Effector memory CD4-positive, alpha-beta T cell (primary cell): Measurements from ENCODE around the gene ALG1.

Source experiments
- DNase-seq, 3 donors: peaks; one replicate each; pipeline ENCODE4 v3.0.0-alpha.2; 2020
- H3K27ac ChIP-seq: 2 replicates; pipeline ENCODE4 v1.7.0; 2013; ENCODE audit warnings: mild to moderate bottlenecking, low read length, moderate library complexity; ENCODE audit not compliant: insufficient read depth, poor library complexity, severe bottlenecking
- H3K27me3 ChIP-seq: replicated peaks from 2 replicates; pipeline ENCODE4 v1.7.0; 2013; ENCODE audit warnings: mild to moderate bottlenecking, low read length; ENCODE audit not compliant: insufficient read depth, control insufficient read depth, poor library complexity, severe bottlenecking
- H3K36me3 ChIP-seq: 2 replicates; pipeline ENCODE4 v1.7.0; 2013; ENCODE audit warnings: mild to moderate bottlenecking, low read length, moderate library complexity; ENCODE audit not compliant: control insufficient read depth, insufficient read depth
- H3K4me1 ChIP-seq: 2 replicates; pipeline ENCODE4 v1.7.0; 2013; ENCODE audit warnings: low read length, mild to moderate bottlenecking; ENCODE audit not compliant: control insufficient read depth, insufficient read depth, poor library complexity, severe bottlenecking
- H3K4me3 ChIP-seq: 2 replicates; pipeline ENCODE4 v1.7.0; 2013; ENCODE audit warnings: low read length, low read depth, mild to moderate bottlenecking; ENCODE audit not compliant: insufficient read depth, poor library complexity, severe bottlenecking
- H3K9me3 ChIP-seq: 2 replicates; pipeline ENCODE4 v1.7.0; 2013; ENCODE audit warnings: mild to moderate bottlenecking, low read length, moderate library complexity; ENCODE audit not compliant: control insufficient read depth

Gene ALG1

DNA sequence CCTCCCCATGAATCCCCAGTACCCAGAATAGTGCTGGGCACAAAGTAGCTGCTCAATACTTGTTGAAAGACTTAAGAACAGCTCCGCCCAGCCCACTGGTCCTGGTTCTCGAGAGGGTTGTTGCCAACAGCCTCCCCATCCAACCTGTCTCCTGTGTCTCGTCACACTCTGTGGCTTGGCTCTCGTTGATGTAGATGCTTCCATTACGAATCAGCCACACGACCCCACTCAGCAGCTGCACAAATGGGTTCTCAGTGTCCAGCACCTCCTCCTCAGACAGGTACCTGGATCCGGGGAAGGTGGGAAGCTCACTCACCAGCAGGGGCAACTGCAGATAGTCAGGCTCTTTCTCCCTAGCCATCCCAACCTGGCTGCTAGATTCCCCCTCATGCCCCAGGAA, 40.0 kb upstream of the ALG1 start:
- no peaks in the 10 kb centered on the region for H3K9me3 ChIP-seq
- H3K27me3 ChIP-seq = no peaks in the 10 kb centered on the region
- H3K4me1 ChIP-seq = peaks cover 12% of the 10 kb centered on the region
- no peak overlapping the region for H3K27ac ChIP-seq
- H3K36me3 ChIP-seq = peaks cover 13% of the 10 kb centered on the region
- no peak overlapping the region for H3K4me3 ChIP-seq
- DNase-seq = no peak

DNA sequence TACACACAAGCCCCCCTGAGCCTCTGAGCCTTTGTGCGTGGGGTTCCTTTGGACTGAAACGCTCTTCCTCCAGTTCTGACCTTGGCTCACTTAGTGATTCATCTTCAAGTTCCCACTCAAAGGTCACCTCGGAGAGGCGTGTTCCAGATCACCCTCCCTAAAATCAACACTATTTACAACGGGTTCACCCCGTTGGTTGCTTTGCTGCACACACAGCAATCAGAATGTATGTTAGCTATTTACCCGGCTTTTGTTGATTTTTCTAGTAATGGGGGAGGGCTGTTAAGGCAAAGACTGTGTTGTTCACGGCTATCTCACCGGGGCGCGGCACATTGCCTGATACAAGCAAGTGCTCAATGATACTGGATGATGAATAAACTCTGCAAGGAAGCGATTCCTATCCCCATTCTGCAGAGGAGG, 38.9 kb upstream of the ALG1 start:
- Histone ChIP-seq H3K9me3 (no peaks in the 10 kb centered on the region), H3K4me3 (peak overlapping the region; percentile 83), H3K27me3 (no peaks in the 10 kb centered on the region), H3K36me3 (peaks cover 10% of the 10 kb centered on the region), H3K27ac (peak overlapping the region; percentile 47), H3K4me1 (peaks cover 12% of the 10 kb centered on the region)
- no peak for DNase-seq

DNA sequence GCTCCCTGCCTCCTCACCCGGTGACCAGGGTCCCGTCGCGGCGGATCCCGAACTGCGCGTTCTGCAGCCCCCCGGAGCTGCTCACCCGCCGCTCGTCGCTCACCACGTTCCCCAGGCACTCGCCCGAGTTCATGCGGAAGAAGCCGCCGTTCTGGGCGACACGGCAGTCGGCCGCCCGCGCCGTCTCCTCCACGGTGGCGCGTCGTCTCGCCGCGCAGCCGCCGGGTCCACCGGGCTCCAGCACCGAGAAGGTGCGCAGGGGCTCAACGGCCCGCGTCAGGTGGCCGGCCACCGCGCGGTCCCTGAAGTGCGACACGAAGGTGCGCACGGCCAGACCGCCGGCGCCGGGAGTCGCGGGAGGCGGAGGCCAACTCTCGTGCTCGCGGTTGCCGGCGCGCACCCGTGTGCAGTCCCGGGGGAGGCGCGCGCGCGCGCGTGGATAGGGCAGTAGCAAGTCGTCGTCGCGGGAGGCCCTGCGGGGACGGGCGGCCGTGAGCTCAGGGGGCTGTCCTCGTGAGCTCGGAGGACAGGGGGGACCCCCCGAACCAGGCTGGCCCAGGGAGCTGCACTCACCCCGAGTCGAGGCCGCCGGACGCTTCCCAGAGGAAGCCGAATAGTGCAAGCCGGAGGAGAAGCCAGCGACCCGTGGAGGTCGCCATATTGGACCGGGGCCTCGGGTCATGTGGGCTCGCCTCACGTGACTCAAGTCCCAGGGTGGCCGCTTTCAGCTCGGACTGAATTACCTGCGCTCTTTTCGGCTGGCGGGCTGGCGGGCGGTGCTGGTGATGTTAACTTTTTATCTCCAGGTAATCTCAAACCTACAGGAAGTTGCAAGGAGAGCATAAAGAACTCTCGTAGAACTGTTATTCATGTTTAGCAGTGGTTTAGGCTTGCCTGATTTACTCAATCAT, 38.1 kb upstream of the ALG1 start, which contains the start of gene NAGPA:
TSS of gene NAGPA (minus strand) at position 680 of the 911 bp plus-strand sequence. CDS start at position 659, 21 bp downstream.
- DNase-seq = peak; percentile 65 to 74 (median 73)
- H3K36me3 ChIP-seq = peaks cover 6% of the 10 kb centered on the region
- H3K27me3 ChIP-seq = no peaks in the 10 kb centered on the region
- no peaks in the 10 kb centered on the region for H3K9me3 ChIP-seq
- peak within 1 kb of the TSS; percentile 47 for H3K27ac ChIP-seq
- H3K4me1 ChIP-seq = peaks cover 12% of the 10 kb centered on the region
- peak within 1 kb of the TSS; percentile 83 for H3K4me3 ChIP-seq

DNA sequence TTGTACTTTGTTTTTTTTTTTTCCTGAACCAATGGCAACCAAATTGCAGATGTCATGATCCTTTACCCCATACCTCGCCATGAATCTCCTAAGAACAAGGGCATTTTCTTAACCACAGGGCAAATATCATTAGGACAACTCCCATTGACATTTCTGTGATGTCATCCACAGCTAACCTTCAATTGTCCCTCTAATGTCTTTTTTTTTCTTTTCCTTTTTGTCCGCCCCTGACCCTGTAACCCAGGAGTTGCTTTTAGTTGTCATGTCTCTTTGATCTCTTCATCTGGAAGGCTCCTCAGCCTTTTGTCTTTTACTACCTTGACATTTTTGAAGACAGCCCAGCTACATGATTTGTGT, 37.5 kb upstream of the ALG1 start:
- H3K4me3 ChIP-seq = peak overlapping the region; percentile 83
- no peaks in the 10 kb centered on the region for H3K27me3 ChIP-seq
- peaks cover 12% of the 10 kb centered on the region for H3K4me1 ChIP-seq
- peak overlapping the region; percentile 47 for H3K27ac ChIP-seq
- peaks cover 4% of the 10 kb centered on the region for H3K36me3 ChIP-seq
- no peaks in the 10 kb centered on the region for H3K9me3 ChIP-seq
- no peak for DNase-seq

DNA sequence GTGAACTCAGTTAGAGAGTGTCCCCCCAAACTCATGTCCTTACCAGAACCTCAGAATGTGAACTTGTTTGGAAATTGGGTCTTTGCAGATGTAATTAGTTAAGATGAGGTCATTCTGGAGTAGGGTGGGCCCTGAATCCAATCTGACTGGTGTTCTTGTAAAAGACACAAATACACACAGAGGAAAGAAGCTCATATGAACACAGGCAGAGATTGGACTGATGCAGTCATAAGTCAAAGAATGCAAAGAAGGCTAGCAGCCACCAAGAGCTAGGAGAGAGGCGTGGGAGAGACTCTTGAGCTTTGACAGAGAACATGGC, 35.8 kb upstream of the ALG1 start:
- DNase-seq = no peak

DNA sequence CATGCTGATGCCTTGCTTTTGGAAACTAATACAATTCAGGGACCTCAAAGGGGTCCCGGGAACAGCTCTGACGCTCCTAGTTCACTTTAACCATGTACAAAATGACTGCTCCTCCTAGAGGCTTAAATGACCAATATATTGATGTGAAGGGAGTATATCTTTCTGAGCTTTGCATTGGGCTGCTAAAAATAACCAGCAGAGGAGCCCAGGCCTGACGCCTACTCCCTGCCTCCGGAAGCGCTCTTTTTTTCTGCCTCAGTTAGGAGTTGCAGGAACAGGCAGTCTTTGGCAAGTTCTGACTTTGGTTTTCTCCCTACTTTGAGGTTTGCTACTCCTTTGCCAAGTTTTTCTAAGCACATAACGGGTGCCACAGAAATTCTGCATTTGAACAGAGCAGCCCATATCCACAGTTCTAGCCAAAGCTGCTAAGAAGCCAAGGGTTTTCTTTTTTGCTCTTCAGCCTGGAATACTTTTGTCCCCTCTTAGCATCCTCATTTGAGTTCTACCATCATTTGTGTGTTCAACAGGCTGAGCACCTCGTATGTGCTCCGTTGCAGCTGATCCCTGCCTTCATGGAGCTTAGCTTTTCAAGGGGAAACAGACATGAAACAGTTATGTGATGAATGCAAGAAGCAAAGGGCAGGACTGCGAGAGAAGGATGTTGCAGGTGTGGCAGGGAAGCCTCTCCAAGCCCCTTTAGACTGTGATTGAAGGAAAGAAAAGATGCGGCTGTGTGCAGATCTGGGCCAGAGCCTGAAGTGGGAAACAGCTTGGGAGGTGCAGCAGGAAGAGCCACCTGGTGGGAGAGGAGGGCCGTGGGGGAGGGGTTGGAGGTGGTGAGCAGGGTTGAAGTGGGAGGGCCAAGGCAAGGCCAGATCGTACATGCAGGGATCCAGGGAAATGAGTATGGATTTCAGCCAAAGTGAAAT, 35.2 kb upstream of the ALG1 start:
- Histone ChIP-seq H3K27ac (no peak overlapping the region), H3K4me3 (no peak overlapping the region), H3K27me3 (no peaks in the 10 kb centered on the region), H3K4me1 (peaks cover 12% of the 10 kb centered on the region), H3K36me3 (peaks cover 4% of the 10 kb centered on the region), H3K9me3 (no peaks in the 10 kb centered on the region)
- no peak for DNase-seq

More for the DNA sequence above, 35.8 kb upstream of the ALG1 start:
- peaks cover 4% of the 10 kb centered on the region for H3K36me3 ChIP-seq
- peaks cover 12% of the 10 kb centered on the region for H3K4me1 ChIP-seq
- no peak overlapping the region for H3K4me3 ChIP-seq
- H3K9me3 ChIP-seq = no peaks in the 10 kb centered on the region
- no peaks in the 10 kb centered on the region for H3K27me3 ChIP-seq
- no peak overlapping the region for H3K27ac ChIP-seq

DNA sequence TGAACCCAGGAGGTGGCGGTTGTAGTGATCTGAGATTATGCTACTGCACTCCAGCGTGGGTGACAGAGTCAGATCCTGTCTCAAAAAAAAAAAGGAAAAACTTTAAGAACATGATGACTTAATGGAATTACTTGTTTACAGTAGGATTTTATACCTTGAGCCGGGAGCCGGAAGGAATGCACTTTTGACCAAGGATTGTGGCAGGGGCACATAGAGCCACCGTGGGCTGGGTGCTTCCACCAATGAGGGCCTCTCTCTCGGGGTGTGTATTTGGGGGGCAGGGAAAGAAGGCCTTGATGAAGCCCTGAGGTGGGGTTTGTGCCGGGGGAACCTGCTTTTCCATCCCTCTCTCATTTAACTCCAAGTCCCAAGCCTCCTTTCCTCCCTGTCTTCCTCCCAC, 31.2 kb upstream of the ALG1 start:
- H3K36me3 ChIP-seq = no peaks in the 10 kb centered on the region
- no peaks in the 10 kb centered on the region for H3K4me1 ChIP-seq
- no peak overlapping the region for H3K4me3 ChIP-seq
- no peak for DNase-seq
- H3K9me3 ChIP-seq = no peaks in the 10 kb centered on the region
- no peaks in the 10 kb centered on the region for H3K27me3 ChIP-seq
- H3K27ac ChIP-seq = no peak overlapping the region

DNA sequence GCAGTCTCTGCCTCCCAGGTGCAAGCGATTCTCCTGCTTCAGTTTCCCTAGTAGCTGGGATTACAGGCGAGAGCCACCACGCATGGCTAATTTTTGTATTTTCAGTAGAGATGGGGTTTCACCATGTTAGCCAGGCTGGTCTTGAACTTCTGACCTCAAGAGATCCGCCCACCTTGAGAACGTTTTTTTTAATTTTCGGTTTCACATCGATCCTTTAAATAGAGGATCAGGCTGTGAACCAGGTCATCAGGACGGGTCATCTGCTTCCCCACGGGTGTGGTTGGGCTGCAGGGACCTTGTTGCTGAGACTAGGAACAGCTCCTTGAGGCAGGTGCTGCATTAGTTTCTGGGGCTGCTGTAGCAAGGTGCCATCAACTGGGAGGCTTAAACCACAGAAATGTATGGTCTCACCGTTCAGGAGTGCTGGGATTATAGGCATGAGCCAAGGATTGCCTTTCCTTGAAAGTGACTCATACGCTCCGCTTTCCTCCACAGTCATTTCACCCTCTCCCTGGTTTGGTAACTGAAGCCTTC, 30.0 kb upstream of the ALG1 start:
- no peaks in the 10 kb centered on the region for H3K4me1 ChIP-seq
- DNase-seq = no peak
- H3K27ac ChIP-seq = no peak overlapping the region
- no peaks in the 10 kb centered on the region for H3K36me3 ChIP-seq
- H3K9me3 ChIP-seq = no peaks in the 10 kb centered on the region
- no peaks in the 10 kb centered on the region for H3K27me3 ChIP-seq
- H3K4me3 ChIP-seq = no peak overlapping the region

DNA sequence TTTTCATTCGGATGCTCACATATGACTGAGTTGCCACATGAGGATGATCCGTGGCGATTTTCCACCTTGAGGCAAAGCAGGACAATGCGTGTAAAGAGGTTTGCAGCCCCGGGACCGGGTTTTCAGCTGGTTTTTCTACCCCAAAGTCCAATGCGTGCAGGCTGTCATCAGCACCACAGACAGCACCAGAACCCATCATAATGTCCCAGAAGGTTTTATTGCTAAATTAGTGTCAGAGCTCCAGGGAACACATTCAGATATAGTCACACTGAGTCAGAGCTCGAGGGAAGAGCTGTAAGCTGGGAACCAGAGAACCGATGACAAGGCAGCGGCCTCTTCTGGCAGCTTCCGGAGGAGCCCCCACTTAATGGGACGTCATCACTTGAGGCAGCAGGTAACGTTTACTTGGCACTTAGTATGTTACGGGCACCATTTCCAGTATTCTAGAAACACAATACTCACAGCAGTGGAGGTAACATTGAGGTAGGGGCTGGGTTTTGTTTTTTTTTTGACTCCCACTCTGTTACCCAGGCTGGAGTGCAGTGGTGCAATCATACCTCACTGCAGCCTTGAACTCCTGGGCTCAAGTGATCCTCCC, 29.0 kb upstream of the ALG1 start:
- Histone ChIP-seq H3K4me1 (no peaks in the 10 kb centered on the region), H3K4me3 (no peak overlapping the region), H3K27ac (no peak overlapping the region), H3K27me3 (no peaks in the 10 kb centered on the region), H3K36me3 (no peaks in the 10 kb centered on the region), H3K9me3 (no peaks in the 10 kb centered on the region)
- no peak for DNase-seq
